GM10248 (cell line): ENCODE data around the gene GPR161.

Experiments used
- CTCF ChIA-PET: fragments of 300-600 bp; sonication (Branson Sonifier 250); formaldehyde crosslinking; extraction: SDS; loops from one replicate; lab custom pipeline; 2021; ENCODE audit warnings: antibody characterized with exemption; lab: Yijun Ruan, JAX
- POLR2A ChIA-PET: fragments of 350-650 bp; sonication (Branson Sonifier 250); formaldehyde crosslinking; extraction: SDS; loops from one replicate; lab custom pipeline; 2020; ENCODE audit warnings: antibody characterized with exemption; lab: Yijun Ruan, JAX
- DNase-seq: peaks from one replicate; pipeline ENCODE4 v3.0.0; 2012; ENCODE audit errors: extremely low spot score
- CTCF ChIP-seq: IDR thresholded peaks from 2 replicates; pipeline ENCODE4 v1.5.1; 2012; ENCODE audit warnings: mild to moderate bottlenecking, low read depth; ENCODE audit errors: extremely low read depth, missing control alignments, control extremely low read depth

Gene GPR161

GRCh38 chr1:168150283-168150682, 13.6 kb upstream of the GPR161 start:
- no peak for TF ChIP-seq CTCF
- no peak for DNase-seq
- ChIA-PET CTCF (interaction anchor here (0.8 to 1.7 kb wide), 3 partner anchors 11 to 24 kb away, joined by 3 to 6 read pairs (median 5); no protein-coding TSS in a partner anchor), POLR2A (no interaction called here)

GRCh38 chr1:168148916-168149315, 12.2 kb upstream of the GPR161 start:
- peak; percentile 68 for DNase-seq
- CTCF ChIA-PET, result no interaction called here
- no peak for TF ChIP-seq CTCF
- POLR2A ChIA-PET, result no interaction called here

- CTCF ChIA-PET, result interaction anchor here (0.8 to 3.2 kb wide), 9 partner anchors 9 to 254 kb away, joined by 3 to 20 read pairs (median 4); no protein-coding TSS in a partner anchor
- TF ChIP-seq CTCF, result no peak
- POLR2A ChIA-PET, result no interaction called here
- DNase-seq, result no peak
These were observed 9.9 kb upstream of the GPR161 start for GRCh38 chr1:168146626-168147025.

GRCh38 chr1:168146160-168146539, 9.4 kb upstream of the GPR161 start:
- no peak for DNase-seq
- POLR2A ChIA-PET, result no interaction called here
- CTCF ChIA-PET, result interaction anchor here (0.8 to 3.2 kb wide), 21 partner anchors 8 to 254 kb away, joined by 3 to 20 read pairs (median 4); partner anchors contain the start of gene GPR161
- no peak for TF ChIP-seq CTCF

GRCh38 chr1:168145184-168146159, 8.7 kb upstream of the GPR161 start:
- TF ChIP-seq CTCF, result peak; percentile 99
- ChIA-PET CTCF (interaction anchor here (0.6 to 3.2 kb wide), 23 partner anchors 9 to 160 kb away, joined by 3 to 20 read pairs (median 4); partner anchors contain the start of gene GPR161), POLR2A (no interaction called here)

GRCh38 chr1:168141871-168142385, 5.2 kb upstream of the GPR161 start:
- ChIA-PET CTCF (interaction anchor here (0.7 to 1.6 kb wide), 3 partner anchors 11 to 21 kb away, joined by 3 to 5 read pairs (median 3); no protein-coding TSS in a partner anchor), POLR2A (no interaction called here)
- no peak for DNase-seq
- no peak for TF ChIP-seq CTCF

More at GRCh38 chr1:168145184-168146159, 8.7 kb upstream of the GPR161 start:
- DNase-seq, result peak; percentile 91
